Stimulated activated CD8-positive, alpha-beta memory T cell treated with anti-CD3 and anti-CD28 coated beads, Interleukin-4, amount 100 ng/mL, for 24 hours (primary cell): ENCODE data around the gene FAM163A.
A peak's percentile ranks its signal among the peaks of the same experiment; 100 is the strongest.
"Not testable (repeated sequence)": the region's sequence is repeated elsewhere in the genome, so short reads cannot be mapped to it uniquely, and the experiment has no call there.

Experiments
- DNase-seq: peaks from one replicate; pipeline ENCODE4 v3.0.0-alpha.2; 2020; ENCODE audit warnings: low read depth

The FAM163A gene

GRCh38 chr1:179794146-179794545 is 51.1 kb downstream of the FAM163A start:
- no peak for DNase-seq

DNA sequence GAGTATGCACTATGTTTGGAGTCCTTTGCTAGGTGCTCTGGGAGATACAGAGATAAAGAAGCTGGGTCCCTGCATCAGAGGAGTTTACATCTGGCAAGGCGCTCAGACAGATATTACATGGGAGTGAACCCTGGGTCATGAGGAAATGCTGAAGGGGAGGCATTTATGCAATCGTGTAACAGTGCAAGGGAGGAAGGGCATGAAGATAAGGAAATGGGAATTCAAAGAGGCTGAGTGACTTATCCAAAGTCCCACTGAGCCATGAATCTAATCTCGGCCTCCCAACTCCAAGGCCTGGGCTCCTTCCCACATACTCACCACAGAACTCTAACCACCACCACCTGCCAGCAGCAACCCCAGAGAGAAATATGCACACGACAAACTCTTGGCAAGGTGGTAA is 51.6 kb downstream of the FAM163A start:
- no peak for DNase-seq

GRCh38 chr1:179798213-179798863 is 55.2 kb downstream of the FAM163A start:
- no peak for DNase-seq

- DNase-seq, result no peak
Measured at GRCh38 chr1:179798864-179799516, 55.9 kb downstream of the FAM163A start.

- DNase-seq, result no peak
Measured at GRCh38 chr1:179800481-179800880, 57.4 kb downstream of the FAM163A start.

GRCh38 chr1:179803104-179803503 is 60.0 kb downstream of the FAM163A start:
- DNase-seq, result no peak

DNA sequence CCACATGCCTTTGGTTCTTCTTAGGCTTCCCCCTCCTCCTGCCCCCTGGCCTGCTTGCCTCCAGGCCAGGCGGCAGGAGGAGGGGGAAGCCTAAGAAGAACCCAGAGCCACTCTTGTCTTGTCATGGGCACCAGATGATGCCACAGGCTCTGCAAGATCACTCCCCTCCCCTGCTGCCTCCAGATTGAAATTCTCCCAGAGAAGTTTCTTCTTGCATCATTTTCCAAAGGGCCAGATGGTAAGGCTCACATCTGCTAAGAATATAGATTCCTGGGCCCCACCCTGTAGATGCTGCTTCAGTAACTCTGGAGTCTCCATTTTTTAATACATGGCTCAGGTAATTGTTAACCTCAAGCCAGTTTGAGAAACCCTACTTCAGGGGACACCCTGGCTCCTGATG is 60.8 kb downstream of the FAM163A start:
- DNase-seq, result no peak

DNA sequence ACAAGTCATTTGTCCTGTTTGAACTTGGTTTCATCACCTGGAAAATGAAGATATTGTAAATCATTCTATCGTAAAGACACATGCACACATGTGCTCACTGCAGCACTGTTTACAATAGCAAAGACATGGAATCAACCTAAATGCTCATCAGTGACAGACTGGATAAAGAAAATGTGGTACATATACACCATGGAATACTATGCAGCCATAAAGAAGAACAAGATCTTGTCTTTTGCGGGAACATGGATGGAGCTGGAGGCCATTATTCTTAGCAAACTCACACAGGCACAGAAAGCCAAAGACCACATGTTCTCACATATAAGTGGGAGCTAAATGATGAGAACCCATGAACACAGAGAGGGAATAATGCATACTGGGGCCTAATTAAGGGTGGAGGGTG is 61.3 kb downstream of the FAM163A start:
- not testable (repeated sequence) for DNase-seq

DNA sequence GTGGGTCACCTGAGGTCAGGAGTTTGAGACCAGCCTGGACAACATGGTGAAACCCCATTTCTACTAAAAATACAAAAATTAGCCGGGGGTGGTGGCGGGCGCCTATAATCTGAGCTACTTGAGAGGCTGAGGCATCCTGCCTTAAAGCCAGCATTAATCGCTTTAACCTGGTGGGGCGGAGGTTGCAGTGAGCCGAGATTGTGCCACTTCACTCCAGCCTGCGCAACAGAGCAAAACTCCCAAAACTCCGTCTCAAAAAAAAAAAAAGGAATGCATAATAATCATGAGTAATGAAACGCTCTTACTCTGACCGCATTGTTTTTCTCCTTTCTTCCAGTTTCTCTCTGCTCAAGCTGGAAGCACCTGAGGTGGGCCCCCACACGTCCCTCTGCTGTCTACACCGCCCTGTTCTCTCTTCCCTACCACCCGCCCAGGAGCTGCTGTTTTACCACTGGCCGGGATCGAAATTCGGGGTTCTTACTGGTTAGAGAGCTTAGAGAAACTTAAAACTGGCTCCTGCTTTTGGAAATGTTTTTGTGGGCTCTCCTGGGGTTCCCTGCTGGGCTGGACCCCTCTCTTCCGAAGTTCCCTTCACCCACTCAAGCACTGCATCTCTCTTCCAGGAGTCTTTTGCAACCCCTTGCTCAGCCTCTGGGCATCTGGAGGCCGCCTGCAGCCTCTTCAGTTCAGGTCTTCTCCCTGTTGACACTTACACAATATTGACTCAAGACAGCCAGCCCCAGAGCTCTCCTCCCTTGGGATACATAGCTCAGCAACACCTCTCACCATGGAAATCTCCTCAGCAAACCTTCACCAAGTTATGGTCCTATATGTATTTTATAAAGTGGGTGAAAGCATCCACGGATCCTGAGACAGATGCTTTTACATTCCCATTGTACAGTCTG is 62.5 kb downstream of the FAM163A start:
- DNase-seq, result no peak

DNA sequence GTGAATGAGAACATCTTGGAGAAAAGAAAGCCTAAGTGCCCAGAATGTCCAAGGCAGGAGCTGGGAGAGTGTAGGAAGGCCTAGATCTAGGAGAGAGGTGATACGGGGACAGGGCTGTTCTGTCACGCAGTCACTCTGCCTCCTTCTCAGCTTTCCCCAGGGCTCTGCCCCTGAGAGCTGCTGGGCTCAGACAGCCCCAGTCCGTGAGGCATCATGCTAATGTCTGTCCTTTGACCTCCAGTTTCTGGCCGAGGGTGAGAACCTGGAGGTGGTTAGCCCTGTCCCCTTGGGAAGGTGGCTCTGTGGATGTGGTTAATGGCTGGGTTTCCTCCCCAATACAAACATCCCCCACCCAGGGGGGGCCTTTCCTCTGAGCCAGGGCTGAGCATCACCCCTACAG is 63.2 kb downstream of the FAM163A start:
- no peak for DNase-seq

DNA sequence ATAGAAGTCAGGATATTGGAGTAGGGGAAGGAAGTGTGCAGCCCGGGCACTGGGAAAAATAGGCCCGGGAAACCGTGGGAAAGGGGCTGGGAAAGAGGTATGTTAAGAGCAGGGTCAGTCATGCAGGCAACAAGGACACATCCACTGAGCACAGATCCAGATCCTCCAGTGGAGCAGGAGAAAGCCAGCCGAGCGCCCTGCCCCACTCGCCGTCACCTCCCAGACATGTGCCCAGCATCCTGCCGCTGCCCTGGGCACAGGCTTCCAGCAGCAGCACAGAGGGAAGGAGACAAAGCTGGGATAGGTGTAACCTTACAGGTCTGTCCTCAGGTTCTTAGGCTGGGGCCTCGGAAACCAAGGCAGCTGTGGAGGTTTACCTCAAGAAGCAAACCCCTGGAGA is 64.2 kb downstream of the FAM163A start:
- no peak for DNase-seq

- no peak for DNase-seq
Measured at GRCh38 chr1:179807691-179808485, 64.8 kb downstream of the FAM163A start.

GRCh38 chr1:179808503-179808902 is 65.4 kb downstream of the FAM163A start:
- DNase-seq, result no peak

DNA sequence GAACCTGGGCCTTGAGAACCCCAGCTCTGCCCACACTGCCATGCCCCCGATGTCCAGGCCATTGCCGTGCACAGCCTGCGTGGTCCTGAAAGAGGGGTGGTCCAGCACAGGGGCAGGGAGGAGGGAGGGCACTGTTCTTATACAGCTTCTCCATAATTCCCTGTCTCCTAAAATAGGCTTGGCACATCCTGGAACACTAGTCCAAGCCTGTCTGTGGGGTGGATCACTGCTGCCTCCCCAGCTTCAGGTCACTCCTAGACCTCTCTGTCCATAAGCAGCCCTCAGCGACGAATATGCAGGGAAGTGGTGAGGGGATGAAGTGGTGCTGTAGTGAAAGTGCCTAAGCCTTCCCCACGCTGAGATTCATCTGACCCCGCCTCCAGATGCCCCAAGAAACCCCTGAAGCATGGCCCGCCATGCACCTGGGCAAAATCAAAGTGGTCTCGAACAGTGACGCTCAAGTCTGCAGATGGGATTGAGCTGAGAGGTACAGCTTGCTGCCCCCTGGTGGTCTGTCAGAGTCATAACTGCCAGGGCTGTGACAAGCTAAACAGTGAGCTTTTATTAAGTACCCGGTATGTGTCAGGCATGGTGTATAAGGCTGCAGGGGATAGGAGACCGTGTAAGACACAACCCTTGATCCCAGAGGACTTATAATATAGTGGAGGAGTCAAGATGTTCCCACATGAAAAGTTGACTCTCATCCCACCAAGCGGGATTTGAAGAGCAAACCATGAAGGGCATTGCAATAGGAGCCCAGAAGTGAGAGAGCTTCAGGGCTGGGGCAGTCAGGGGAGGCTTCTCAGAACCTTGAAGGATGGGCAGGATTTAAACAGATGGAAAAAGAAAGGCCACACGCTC is 66.6 kb downstream of the FAM163A start:
- peak; percentile 35 for DNase-seq

DNA sequence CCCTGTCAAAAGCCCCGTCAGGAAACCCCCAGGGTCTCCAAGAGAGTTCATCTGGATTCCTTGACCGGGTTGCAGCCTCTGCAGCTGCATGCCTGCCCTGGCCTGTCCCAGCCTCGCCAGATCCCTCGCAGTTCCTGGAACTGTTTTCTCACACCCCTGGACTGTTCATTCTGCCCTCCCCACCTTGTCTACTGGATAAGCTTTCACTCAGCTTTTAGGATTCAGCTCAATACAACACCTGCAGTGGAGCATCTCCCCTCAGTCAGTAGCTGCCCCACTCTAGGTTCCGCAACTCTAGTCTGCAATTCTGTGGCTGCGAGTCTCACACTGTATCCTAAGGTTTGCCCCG is 67.2 kb downstream of the FAM163A start:
- DNase-seq, result no peak

GRCh38 chr1:179812501-179813292 is 69.6 kb downstream of the FAM163A start:
- DNase-seq, result no peak

- DNase-seq, result no peak
Measured at GRCh38 chr1:179813626-179814545, 70.8 kb downstream of the FAM163A start.

GRCh38 chr1:179814546-179814838 is 71.4 kb downstream of the FAM163A start:
- no peak for DNase-seq

GRCh38 chr1:179815641-179816040 is 72.5 kb downstream of the FAM163A start:
- no peak for DNase-seq
